NCI-H1417 (cell line): ENCODE data around the gene GPRIN1.
A peak's percentile ranks its signal among the peaks of the same experiment; 100 is the strongest.
"Not testable (repeated sequence)": the region's sequence is repeated elsewhere in the genome, so short reads cannot be mapped to it uniquely, and the experiment has no call there.

ENCODE experiments used
- DNase-seq, 3 experiments: peaks; one replicate each; lab custom pipeline; 2025; lab: John Stamatoyannopoulos, UW

Gene GPRIN1

DNA sequence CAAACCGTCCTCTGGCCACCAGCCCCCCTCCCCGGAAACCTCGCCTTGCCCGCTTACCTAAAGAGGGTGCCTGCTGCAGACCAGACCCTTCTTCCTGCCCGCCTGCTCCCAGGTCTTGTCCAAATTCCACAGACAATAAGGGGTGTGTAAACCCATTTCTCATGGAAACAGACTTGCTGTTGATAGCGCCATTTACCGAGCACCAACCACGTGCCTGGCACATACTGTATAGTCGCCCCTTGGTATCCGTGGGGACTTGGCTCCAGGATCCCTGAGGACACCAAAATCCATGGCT lies 35.7 kb downstream of the GPRIN1 start:
- DNase-seq: no peak

DNA sequence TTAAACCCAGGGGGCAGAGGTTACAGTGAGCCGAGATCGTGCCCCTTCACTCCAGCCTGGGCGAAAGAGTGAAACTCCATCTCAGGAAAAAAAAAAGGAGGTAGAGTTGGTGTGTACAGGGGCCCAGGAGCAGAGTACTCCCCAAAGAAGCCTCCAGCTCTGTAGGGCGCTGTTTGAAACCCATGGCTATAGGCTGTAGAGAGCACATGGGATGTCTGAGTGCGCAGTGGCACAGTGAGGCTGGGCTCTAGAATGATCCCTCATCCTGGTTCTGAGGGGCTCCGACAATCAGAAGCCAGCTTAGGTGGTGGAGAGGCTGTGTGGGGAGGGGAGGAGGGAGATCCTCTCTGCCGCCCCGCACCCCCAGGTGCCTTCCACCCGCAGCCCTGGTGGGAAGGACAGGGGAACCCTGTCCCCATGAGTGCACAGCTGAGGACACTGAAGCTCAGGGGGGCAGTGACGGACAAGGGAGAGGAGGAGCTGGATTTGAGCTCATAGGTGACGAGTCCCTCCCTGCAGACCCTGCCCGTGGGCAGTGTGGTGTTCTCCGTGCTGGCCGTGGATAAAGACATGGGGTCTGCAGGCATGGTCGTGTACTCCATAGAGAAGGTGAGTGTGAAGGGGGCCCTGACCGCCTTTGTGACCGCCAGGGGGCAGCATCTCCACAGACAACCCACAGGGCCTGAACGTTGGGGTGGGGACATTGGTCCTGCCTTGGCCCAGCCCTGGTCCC lies 36.2 kb downstream of the GPRIN1 start:
- DNase-seq: peak; percentile 23 to 66 (median 59)

DNA sequence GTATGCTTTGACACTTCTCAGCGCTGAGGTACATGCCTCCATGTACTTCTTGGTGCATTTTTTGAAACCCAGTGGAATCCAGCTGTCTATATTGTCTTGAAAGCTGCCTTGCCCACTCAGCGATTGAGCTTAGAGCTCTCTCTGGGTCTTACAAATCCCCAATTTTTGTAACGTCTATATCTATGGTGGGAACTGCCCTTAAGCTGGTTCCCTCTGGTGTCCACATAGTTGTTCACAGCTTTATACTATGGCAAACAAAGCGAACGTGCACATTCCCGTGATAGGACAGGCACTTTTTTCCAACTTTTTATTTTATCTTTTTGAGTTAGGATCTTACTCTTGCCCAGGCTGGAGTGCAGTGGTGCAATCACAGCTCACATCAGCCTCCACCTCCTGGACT lies 39.9 kb downstream of the GPRIN1 start:
- no peak for DNase-seq

DNA sequence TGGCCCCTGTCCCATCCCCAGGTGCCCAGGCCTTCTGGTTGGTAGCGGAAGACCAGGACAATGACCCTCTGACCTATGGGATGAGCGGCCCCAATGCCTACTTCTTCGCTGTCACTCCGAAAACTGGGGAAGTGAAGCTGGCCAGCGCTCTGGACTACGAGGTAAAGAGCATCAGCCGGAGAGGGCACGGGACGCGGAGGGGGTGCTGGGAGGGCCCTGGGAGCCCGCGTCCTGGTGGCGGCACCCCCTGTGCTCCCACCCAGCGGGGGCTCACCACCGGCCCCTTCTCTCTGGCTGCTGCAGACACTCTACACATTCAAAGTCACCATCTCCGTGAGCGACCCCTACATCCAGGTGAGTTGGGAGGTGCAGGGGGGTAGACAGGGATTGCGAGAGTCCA lies 41.3 kb downstream of the GPRIN1 start:
- no peak for DNase-seq

DNA sequence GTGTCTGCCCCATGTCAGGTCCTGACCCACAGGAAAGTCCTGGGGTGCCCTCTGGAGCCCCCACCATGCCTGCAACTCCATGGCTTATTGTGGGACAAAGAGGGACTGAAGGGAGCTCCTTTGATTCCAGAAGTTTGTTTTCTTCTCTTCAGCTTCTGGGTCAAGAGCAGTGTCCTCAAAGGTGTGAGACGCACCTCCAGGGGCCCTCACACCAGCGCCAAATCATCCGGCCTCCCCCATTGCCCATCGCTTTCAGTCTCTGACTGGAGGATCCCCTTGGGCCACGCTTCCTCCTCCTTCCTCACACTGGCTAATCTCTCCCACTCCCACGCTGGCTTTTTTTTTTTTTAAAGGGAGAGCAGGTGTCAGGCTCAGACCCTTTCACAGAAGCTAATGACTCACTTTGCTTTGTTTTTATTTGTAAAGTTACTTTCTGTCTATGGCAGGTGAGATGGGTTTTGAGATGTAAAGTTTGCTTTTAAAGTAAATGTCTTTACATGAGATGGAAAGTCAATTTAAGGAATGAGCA lies 44.1 kb downstream of the GPRIN1 start:
- DNase-seq: no peak

DNA sequence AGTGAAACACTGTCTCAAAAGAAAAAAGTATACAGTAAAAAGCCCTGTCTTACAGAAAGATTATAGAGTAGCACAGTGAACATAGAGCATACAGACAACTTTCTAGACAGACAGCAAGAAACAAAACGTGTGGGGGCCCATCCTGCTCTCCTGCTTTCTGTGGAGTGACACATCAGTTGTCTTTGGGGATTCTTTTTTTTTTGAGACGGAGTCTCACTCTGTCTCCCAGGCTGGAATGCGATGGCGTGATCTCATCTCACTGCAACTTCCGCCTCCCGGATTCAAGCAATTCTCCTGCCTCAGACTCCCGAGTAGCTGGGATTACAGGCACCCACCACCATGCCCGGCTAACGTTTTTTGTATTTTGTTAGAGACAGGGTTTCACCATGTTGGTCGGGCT lies 46.0 kb downstream of the GPRIN1 start:
- DNase-seq: no peak

DNA sequence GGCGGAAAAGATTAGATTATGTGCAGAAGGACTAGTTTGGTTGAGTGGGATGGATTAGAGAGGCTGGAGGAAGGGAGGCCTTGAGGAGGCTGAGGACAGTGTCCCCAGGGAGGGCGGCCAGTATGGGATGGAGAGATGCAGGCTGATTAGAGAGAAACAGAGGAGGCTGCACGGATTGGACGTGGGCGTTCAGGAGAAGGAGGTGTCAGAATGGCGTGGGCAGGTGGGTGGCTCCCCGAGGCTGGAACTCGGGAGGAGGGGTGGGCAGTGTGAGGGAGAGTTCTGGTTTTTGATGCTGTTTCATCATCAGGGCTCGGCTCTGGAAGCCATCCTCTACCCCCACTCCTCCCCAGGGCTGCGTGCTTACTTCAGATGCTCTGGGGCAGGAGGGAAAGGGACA lies 47.8 kb downstream of the GPRIN1 start:
- no peak for DNase-seq

DNA sequence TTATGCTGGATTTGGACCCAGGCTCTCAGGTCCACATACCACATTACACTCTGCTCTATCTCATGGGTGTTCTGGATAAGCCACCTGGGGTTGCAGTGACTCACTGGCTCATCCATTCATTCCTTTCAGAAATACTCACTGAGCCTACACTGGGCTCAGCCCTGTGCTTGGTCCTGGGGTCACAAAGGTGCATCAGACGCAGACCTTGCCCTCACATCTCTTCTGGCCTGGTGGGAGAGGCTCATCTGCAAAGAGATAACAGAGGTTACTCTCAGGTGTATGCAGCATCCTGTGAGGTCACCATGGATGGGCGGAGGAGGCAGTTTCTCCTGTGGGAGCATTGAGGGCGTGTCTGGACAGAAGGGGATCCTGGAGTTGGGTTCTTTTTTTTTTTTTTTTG lies 48.7 kb downstream of the GPRIN1 start:
- DNase-seq: no peak

DNA sequence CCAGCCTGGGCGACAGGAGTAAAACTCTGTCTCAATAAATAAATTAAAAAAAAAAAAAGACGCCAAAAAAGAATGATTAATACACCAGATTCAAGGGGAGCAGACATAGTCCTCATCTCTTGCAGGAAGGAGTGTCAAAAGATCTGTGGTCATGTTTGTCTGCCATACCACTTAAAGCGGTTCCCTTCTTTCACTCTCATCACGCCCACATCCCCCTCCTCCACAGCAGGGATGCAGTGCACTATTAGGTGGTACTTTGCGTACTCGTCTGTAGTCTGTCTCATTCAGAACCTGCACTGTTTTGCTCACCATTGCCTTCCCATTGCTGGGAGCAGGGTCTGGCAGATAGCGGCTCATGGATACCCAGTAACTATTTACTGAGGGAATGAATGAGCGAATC lies 49.6 kb downstream of the GPRIN1 start:
- no peak for DNase-seq

DNA sequence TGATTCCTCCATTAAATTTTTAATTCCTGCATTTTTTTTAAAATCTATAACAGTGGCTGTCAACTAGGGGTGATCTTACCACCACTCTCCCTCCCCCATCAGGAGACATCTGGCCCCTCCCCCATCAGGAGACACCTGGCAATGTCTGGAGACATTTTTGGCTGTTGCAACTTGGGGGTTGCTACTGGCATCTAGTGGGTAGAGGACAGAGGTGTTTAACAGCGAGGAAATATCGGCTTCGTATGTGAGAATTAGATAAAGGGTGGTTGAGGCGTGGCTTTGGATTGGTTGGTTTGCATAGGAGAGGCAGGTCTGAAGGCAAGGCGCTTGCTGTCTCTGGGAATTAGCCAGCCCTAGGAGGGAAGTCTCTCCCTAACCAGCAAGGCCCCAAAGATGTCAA lies 50.3 kb downstream of the GPRIN1 start:
- DNase-seq: peak in 1 of 3 experiments; percentile 10

DNA sequence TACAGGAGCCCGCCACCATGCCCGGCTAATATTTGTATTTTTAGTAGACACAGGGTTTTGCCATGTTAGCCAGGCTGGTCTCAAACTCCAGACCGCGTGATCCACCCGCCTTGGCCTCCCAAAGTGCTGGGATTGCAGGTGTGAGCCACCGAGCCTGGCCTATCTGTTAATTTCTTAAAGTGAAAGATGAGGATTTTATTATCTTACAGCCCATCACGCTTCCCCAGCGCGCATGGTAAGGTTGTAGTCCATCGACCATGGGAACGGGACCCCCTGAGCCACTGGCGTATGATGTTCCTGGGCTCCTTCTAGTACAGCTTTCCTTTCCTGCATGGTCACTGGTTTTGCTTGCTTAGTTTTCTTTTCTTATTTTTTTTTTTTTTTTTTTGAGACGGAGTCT lies 52.1 kb downstream of the GPRIN1 start:
- no peak for DNase-seq

DNA sequence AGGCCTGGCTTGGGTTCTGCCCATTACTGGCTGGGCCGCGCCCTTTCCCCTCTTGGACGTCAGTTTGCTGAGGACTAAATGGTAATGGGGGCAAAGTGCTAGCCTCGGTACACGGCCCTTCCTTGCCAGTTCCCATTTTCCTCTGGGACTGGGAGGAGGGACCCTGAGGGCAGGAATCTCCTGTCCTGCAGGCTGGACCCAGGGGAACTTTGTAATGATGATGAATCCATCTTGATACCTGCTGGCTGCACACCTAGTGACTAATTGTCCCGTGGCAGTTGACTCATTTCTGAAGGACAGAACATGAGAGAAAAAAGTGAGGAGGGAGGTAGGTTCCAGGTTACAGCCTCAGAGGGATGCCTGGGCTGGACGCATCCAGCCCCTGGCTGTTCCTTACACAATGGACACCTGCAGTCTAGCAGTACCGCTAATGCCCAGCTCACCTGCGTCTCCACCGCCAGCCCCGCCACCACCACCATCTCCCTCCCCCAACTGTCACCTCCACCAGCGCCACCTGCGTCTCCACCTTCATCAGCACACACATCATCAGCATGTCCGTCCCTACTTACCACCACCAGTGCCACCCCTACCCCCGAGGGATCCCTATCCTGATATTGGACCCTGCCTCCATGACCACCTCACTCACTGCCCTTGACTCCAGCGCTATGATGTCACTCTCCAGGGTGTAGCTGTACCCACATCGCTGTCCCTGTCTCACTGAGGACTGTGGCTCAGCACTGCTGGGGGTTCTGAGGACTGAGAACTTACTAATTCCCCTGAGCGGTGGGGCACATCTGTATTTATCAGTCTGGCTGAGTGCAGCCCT lies 56.5 kb downstream of the GPRIN1 start:
- peak in 2 of 3 experiments; percentile 32 to 65 for DNase-seq

DNA sequence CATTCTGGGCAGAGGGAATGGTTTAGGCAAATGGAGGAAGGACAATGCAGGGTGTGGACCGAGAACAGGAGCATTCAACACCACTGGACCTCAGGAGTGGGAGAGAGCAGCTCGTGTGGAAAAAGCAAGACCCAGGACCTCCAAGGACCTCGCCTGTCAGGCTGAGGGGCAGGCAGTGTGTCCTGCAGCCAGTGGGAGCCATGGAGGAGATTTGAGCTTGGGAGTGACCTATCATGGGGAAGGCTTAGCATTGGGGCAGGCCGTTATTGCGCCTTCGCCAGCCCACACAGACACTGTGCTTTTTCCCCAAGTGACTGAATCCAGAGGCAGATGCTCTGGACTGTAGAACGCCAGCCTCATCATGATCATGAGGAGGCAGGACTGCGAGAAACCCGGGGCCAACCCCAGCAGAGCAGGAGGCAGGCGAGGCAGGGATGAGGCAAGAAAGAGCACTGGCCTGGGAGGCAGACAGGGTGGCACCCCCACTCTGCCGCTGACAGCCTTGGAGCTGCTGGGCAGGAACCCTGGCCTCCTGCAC lies 57.6 kb downstream of the GPRIN1 start:
- no peak for DNase-seq

DNA sequence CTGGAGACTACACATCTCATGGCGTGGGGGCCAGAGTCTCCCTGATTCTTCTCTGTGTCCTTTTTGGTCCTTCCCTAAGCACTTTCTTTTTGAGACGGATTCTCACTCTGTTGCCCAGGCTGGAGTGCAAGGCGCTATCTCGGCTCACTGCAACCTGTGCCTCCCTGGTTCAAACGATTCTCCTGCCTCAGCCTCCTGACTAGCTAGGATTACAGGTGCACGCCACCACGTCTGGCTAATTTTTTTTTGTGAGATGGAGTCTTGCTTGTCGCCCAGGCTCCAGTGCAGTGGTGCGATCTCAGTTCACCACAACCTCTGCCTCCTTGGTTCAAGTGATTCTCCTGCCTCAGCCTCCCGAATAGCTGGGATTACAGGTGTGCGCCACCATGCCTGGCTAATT lies 59.0 kb downstream of the GPRIN1 start:
- not testable (repeated sequence) for DNase-seq

DNA sequence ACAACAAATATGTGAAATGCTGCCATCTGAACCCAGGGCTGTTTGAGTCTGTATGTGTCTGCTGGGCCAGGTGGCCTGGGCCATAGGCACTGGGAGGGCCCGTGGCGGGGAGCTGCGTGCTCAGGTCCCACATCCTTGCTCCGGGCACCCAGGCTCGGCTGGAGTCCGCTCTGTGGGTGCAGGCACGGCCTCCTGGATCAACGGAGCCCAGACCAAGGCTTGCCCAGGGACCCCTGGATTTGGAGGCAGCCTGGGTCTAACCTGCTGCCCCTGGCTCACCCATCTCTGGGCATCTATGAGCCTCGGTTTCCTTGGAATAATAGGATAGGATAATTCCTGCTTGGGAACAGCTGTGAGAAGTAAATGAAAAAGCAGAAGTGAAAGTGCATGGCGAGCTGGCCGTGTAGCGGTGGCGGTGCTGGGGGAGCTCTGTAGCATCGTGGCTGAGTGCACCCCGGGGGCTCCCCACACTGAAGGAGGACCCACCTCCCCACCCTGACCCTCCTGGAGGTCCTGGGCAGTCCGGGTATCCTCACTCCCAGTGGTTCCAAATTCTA lies 59.6 kb downstream of the GPRIN1 start:
- DNase-seq: no peak

DNA sequence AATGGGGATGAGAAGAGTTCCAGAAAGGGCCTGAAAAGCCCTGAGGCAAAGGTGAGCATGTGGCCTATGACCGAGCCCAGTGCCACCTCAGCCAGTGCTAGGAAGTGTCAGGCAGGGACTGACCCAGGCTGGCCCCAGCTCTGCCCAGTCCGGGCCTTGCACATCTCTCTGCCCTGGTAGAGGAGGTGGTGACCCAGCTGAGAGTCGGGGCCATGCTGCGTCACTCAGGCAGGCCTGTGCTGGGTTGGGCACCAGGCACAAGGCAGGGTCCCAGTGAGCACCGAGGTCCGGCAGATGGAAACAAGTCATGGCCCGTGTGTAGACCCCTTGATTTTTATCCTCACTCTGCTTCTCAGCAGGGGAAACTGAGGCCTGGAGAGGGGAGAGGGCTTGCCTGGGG lies 60.1 kb downstream of the GPRIN1 start:
- DNase-seq: no peak

DNA sequence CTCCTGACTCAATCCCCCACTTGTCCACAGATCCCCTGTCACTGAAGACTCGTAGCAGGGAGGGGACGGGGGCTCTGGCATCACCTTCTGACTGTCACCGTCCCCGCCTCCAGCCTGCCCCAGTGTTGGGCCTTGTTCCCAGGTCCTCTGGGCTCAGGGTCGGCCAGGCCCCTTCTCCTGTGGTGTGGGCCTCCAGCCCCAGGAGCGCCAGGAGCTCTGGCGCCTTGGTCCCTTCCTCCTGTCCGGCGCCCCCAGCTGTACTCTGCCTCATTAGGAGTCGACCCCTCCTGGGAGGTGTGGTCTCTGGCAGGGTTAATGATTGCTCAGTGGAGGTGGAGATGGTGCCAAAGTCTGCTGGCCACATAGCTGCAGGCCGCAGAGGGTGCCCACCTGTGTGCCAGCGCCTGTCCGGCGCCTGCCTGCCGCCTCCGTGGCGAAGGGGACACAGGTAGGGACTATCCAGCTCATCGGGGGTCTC lies 61.0 kb downstream of the GPRIN1 start, which contains the start of gene CDHR2:
TSS of gene CDHR2 (plus strand) at position 376 of the 478 bp plus-strand sequence. CDS start 16,011 bp downstream, outside the sequence.
- DNase-seq: no peak

DNA sequence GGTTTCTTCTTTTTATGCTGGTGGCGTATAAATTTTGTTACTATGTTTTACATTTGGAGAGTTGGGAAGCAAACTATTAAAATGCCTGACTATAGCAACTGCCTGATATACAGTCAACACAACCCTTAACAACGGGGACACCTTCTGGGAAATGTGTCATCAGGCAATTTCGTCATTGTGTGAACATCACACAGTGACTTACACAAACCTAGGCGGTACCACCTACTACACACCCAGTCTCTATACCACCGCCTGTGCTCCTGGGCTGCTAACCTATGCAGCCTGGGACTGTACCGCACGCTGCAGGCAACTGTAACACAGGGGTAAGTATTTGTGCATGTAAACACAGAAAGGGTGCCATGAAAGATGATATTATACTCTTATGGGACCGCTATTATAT lies 62.2 kb downstream of the GPRIN1 start:
- DNase-seq: no peak
